Activated B cell treated with CpG ODN at 0.5 μM for 24 hours (primary cell): ENCODE data around the gene DCST1. TPM values are rescaled to one million over a fixed set of nuclear protein-coding genes. Genes with fewer than 3 reads are reported as not detected.

ENCODE experiments used
- ATAC-seq: fragments of 200-7000 bp; cut with Tn5 transposase; one replicate; pipeline ENCODE4 v1.10.0; 2021; ENCODE audit warnings: low read depth, mild to moderate bottlenecking, moderate library complexity
- CTCF ChIA-PET: fragments of 350-600 bp; sonication (Branson Sonifier 250); formaldehyde crosslinking; loops from one replicate; lab custom pipeline; 2021; ENCODE audit warnings: antibody characterized with exemption; lab: Charles Lee
- POLR2A ChIA-PET: fragments of 350-600 bp; sonication (Branson Sonifier 250); formaldehyde crosslinking; loops from one replicate; lab custom pipeline; 2021; ENCODE audit warnings: antibody characterized with exemption; lab: Charles Lee
- DNase-seq: peaks from one replicate; pipeline ENCODE4 v3.0.0; 2022
- H3K27ac Mint-ChIP-seq: one replicate; pipeline ENCODE4 v1.8.0; 2020; ENCODE audit warnings: mixed read lengths
- H3K27me3 Mint-ChIP-seq: one replicate; pipeline ENCODE4 v1.8.0; 2021; ENCODE audit warnings: mixed read lengths
- H3K36me3 Mint-ChIP-seq: one replicate; pipeline ENCODE4 v1.8.0; 2021; ENCODE audit warnings: low read depth, mixed read lengths
- H3K4me1 Mint-ChIP-seq: one replicate; pipeline ENCODE4 v1.8.0; 2021; ENCODE audit warnings: mixed read lengths
- H3K4me3 Mint-ChIP-seq: one replicate; pipeline ENCODE4 v1.8.0; 2020; ENCODE audit warnings: mild to moderate bottlenecking, mixed read lengths
- H3K9me3 Mint-ChIP-seq: one replicate; pipeline ENCODE4 v1.8.0; 2020; ENCODE audit warnings: mixed read lengths
- intact Hi-C: fragments of 100-400 bp; cut with micrococcal nuclease; formaldehyde crosslinking; loops from one replicate; pipeline ENCODE4 v1.15.1; 2024
- total RNA-seq: library from RNA; stranded (reverse); gene quantifications from 2 replicates; pipeline ENCODE4 v1.2.3, GENCODE V29; 2022
- TF ChIP-seq, protein P1 (sequence below): fragments of 200-600 bp; IDR thresholded peaks from one replicate; pipeline ENCODE4 v1.8.0; 2022; ENCODE audit warnings: antibody characterized with exemption, mild to moderate bottlenecking

The DCST1 gene
- total RNA-seq, 1 donor from 2014 or later = not detected

DNA sequence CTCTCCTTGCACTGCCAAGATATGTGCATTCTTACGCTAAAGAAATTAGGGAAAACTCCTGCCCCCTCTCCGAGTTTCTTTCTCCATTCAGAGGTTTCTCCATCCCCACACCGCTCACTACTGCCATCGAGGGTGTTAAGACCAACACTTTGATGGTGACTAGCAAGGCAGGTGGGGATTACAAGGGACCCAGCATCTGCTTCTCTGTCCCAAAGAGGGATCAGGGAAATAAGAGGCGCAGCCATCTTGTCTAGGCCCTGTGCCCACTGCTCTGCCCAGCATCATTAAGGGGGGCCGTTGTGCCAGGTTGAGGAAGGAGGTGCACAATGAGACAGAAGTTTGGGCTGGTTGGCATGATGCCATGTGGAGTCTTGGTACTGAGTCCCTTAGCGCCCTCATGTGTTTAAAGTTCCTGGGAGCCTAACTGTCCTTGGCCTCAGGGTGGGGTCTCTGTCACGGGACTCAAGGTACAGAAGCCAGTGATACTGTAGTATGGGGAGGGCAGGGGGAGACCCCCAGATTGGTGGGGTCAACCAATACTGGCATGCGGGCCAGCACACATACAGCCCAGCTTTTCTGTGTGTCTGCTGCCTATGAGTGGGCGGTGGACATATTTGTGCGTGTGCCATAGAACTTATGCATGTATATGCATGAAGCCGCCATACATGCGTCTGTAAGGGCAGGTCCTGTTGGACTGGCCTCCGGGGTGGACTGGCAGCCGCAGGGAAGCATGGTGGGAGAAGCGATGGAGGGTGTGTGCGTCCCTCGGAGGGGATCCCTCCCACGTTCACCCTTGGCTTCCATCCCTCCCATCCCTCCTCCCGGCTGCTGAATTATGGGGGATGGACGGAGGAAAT is 50.5 kb downstream of the DCST1 start:
- H3K36me3 Mint-ChIP-seq = no peaks in the 10 kb centered on the region
- peak overlapping the region; percentile 93 for H3K27ac Mint-ChIP-seq
- DNase-seq (no peak), ATAC-seq (no peak)
- H3K27me3 Mint-ChIP-seq = peaks cover 28% of the 10 kb centered on the region
- ChIA-PET POLR2A (interaction anchor here (0.8 to 2.5 kb wide), 24 partner anchors 8 to 148 kb away, joined by 3 to 54 read pairs (median 5); partner anchors contain the start of genes ADAM15, CKS1B, EFNA4 and FLAD1), CTCF (interaction anchor here (0.6 to 4.3 kb wide), 16 partner anchors 9 to 604 kb away, joined by 3 to 84 read pairs (median 8); partner anchors contain the start of genes ADAM15, EFNA4, KRTCAP2 and SLC50A1)
- intact Hi-C loops = loop anchor here (1.0 to 2.0 kb wide), 9 partner anchors 13 to 525 kb away; partner anchors contain the start of genes CKS1B, EFNA4, KRTCAP2 and TRIM46
- TF ChIP-seq, protein P1, sequence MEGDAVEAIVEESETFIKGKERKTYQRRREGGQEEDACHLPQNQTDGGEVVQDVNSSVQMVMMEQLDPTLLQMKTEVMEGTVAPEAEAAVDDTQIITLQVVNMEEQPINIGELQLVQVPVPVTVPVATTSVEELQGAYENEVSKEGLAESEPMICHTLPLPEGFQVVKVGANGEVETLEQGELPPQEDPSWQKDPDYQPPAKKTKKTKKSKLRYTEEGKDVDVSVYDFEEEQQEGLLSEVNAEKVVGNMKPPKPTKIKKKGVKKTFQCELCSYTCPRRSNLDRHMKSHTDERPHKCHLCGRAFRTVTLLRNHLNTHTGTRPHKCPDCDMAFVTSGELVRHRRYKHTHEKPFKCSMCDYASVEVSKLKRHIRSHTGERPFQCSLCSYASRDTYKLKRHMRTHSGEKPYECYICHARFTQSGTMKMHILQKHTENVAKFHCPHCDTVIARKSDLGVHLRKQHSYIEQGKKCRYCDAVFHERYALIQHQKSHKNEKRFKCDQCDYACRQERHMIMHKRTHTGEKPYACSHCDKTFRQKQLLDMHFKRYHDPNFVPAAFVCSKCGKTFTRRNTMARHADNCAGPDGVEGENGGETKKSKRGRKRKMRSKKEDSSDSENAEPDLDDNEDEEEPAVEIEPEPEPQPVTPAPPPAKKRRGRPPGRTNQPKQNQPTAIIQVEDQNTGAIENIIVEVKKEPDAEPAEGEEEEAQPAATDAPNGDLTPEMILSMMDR = no peak
- H3K4me1 Mint-ChIP-seq = peaks cover 58% of the 10 kb centered on the region
- H3K4me3 Mint-ChIP-seq = peak overlapping the region; percentile 93
- H3K9me3 Mint-ChIP-seq = no peaks in the 10 kb centered on the region

DNA sequence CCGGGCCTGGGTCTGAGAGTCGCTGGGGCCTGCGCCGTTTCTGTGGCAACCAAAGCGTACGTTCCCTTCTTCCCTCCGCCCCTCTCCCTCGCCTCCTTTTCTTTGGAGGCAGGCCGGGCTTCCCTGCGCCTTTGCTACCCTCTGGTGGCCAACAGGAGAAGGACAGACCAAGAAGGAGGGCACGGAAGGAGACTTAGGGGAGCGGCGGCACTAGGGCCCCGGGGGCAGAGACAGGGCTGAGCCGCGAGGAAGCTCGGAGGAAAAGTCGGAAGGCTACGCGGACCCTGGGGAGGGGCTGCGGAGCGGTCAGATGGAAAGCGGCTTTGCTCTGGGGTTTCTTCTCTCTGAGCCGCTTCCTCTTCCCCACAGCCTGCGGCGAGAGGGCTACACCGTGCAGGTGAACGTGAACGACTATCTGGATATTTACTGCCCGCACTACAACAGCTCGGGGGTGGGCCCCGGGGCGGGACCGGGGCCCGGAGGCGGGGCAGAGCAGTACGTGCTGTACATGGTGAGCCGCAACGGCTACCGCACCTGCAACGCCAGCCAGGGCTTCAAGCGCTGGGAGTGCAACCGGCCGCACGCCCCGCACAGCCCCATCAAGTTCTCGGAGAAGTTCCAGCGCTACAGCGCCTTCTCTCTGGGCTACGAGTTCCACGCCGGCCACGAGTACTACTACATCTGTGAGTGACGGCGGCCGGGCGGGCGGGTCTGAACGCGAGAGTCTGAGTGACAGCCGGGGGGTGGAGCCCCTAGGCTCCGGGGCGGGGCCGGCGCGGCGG is 51.3 kb downstream of the DCST1 start:
- Mint-ChIP-seq H3K27ac (peak overlapping the region; percentile 93), H3K9me3 (no peaks in the 10 kb centered on the region), H3K4me1 (peaks cover 49% of the 10 kb centered on the region), H3K4me3 (peak overlapping the region; percentile 93), H3K36me3 (no peaks in the 10 kb centered on the region), H3K27me3 (peaks cover 25% of the 10 kb centered on the region)
- peak; percentile 95 for DNase-seq
- intact Hi-C loops = loop anchor here (1.0 to 5.0 kb wide), 14 partner anchors 14 to 526 kb away; partner anchors contain the start of genes ADAM15, CKS1B, DPM3 and EFNA4
- ATAC-seq = peak; percentile 77
- ChIA-PET CTCF (interaction anchor here (0.6 to 4.3 kb wide), 27 partner anchors 9 to 605 kb away, joined by 3 to 84 read pairs (median 5); partner anchors contain the start of genes ADAM15, EFNA4, KRTCAP2 and PYGO2), POLR2A (interaction anchor here (0.6 to 2.5 kb wide), 31 partner anchors 9 to 1093 kb away, joined by 3 to 54 read pairs (median 5); partner anchors contain the start of genes ADAM15, CKS1B, EFNA4 and FLAD1)
- TF ChIP-seq, protein P1 = peak; percentile 55

DNA sequence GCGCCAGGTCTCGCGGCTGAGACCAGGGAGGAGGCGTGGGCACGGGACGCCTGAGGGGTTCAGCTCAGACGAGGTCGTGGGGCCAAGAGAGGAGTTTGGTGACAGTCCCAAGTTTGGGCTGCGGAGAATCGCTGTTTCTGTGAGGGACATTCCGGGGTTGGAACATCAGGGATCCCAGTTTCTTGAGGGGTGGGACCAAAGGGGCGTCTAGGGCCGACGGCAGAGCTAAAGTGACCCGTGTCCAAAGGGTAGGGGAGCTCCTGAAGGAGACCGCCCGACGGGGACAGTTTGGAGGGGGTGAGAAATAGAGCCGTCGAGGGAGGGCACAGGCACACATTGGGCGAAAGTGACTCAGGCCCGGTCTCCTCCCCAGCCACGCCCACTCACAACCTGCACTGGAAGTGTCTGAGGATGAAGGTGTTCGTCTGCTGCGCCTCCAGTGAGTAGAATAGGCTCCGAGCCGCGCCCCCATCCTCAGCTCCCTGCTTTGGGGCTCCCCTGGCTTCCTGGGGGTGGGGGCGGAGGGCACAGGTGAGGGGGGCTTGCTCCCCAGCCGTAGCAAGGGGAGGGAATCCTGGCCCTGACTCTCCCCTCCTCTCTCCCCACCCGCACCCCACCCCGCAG is 52.0 kb downstream of the DCST1 start:
- Mint-ChIP-seq H3K4me3 (peak overlapping the region; percentile 93), H3K27ac (peak overlapping the region; percentile 93), H3K27me3 (peaks cover 25% of the 10 kb centered on the region), H3K4me1 (peaks cover 44% of the 10 kb centered on the region), H3K36me3 (no peaks in the 10 kb centered on the region), H3K9me3 (no peaks in the 10 kb centered on the region)
- POLR2A ChIA-PET = interaction anchor here (0.6 to 2.5 kb wide), 27 partner anchors 9 to 812 kb away, joined by 3 to 54 read pairs (median 5); partner anchors contain the start of genes ADAM15, CKS1B, EFNA4 and KRTCAP2
- TF ChIP-seq, protein P1 = no peak
- intact Hi-C loops = loop anchor here (1.0 to 5.0 kb wide), 8 partner anchors 34 to 237 kb away; partner anchors contain the start of genes ADAM15, DPM3, KRTCAP2 and PMVK
- CTCF ChIA-PET = interaction anchor here (0.8 to 4.3 kb wide), 19 partner anchors 10 to 606 kb away, joined by 3 to 84 read pairs (median 7); partner anchors contain the start of genes ADAM15, EFNA4, KRTCAP2 and PYGO2
- peak; percentile 27 for ATAC-seq
- peak; percentile 55 for DNase-seq

DNA sequence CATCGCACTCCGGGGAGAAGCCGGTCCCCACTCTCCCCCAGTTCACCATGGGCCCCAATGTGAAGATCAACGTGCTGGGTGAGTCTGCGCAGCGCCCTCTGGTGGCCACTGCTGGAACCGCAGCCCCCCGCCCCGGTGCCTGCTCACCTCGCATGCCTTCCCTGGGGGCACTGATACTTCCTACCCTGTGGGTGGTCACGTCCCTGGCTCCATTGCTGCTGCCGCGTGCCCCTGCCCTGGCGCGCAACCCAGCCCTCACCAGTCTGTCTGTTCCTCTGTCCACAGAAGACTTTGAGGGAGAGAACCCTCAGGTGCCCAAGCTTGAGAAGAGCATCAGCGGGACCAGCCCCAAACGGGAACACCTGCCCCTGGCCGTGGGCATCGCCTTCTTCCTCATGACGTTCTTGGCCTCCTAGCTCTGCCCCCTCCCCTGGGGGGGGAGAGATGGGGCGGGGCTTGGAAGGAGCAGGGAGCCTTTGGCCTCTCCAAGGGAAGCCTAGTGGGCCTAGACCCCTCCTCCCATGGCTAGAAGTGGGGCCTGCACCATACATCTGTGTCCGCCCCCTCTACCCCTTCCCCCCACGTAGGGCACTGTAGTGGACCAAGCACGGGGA is 52.6 kb downstream of the DCST1 start:
- H3K27ac Mint-ChIP-seq = peak overlapping the region; percentile 66

More for the DNA sequence above, 52.6 kb downstream of the DCST1 start:
- TF ChIP-seq, protein P1 = peak; percentile 96
- peaks cover 43% of the 10 kb centered on the region for H3K4me1 Mint-ChIP-seq
- ATAC-seq = peak; percentile 19
- H3K9me3 Mint-ChIP-seq = no peaks in the 10 kb centered on the region
- ChIA-PET CTCF (interaction anchor here (0.6 to 4.3 kb wide), 9 partner anchors 15 to 606 kb away, joined by 3 to 84 read pairs (median 9); partner anchors contain the start of genes EFNA4, KRTCAP2 and TRIM46), POLR2A (interaction anchor here (0.6 to 2.5 kb wide), 10 partner anchors 23 to 811 kb away, joined by 3 to 54 read pairs (median 6); partner anchors contain the start of genes ADAM15, EFNA4, KRTCAP2 and SLC50A1)
- H3K4me3 Mint-ChIP-seq = peak overlapping the region; percentile 93
- DNase-seq = peak; percentile 87
- intact Hi-C loops = loop anchor here (1.0 to 5.0 kb wide), 2 partner anchors 81 to 236 kb away; partner anchors contain the start of gene RUSC1
- H3K27me3 Mint-ChIP-seq = peaks cover 22% of the 10 kb centered on the region
- H3K36me3 Mint-ChIP-seq = no peaks in the 10 kb centered on the region
